ENCODE measurements around the gene SLC1A5.

DNA sequence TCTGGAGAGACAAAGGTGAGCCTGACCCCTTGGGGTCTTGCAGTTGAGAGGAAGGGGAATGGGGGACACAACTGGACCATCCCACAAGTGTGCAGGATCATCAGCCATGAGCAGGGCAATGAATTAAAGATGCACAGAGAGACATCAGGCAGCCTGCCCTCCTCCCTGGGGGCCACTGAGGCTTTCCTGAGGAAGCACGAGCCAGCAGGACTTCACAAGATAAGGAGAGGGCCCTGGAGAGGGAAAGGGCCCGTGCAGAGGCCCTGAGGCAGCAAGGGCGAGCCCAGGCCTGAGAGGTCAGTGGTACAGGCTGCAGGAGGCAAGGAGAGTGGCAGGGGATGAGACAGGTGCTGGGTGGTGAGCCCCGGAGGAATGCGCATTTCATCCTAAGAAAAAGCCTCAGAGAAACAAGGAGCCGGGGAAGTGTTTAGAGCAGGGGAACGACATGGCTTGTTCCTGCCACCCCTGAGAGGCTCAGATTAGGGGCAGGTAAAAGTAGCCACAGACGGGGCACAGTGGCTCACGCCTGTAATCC, 62.5 kb downstream of the SLC1A5 start:
- TF ChIP-seq, protein P1, sequence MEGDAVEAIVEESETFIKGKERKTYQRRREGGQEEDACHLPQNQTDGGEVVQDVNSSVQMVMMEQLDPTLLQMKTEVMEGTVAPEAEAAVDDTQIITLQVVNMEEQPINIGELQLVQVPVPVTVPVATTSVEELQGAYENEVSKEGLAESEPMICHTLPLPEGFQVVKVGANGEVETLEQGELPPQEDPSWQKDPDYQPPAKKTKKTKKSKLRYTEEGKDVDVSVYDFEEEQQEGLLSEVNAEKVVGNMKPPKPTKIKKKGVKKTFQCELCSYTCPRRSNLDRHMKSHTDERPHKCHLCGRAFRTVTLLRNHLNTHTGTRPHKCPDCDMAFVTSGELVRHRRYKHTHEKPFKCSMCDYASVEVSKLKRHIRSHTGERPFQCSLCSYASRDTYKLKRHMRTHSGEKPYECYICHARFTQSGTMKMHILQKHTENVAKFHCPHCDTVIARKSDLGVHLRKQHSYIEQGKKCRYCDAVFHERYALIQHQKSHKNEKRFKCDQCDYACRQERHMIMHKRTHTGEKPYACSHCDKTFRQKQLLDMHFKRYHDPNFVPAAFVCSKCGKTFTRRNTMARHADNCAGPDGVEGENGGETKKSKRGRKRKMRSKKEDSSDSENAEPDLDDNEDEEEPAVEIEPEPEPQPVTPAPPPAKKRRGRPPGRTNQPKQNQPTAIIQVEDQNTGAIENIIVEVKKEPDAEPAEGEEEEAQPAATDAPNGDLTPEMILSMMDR (IDR thresholded peaks at IDR 0.05): no peak
- TF ChIP-seq POLR2A (IDR thresholded peaks at IDR 0.05; ENCODE audit: low read depth) (no peak), POLR2AphosphoS5 (IDR thresholded peaks at IDR 0.05) (no peak)
